ENCODE measurements around the gene KCNJ5. TPM values are rescaled to one million over a fixed set of nuclear protein-coding genes. Genes with fewer than 3 reads are reported as not detected.

Gene KCNJ5
- polyA plus RNA-seq, 2 of the 4 experiments (the other 2 are of a cell fraction): 0.04 TPM; not detected in 1

DNA sequence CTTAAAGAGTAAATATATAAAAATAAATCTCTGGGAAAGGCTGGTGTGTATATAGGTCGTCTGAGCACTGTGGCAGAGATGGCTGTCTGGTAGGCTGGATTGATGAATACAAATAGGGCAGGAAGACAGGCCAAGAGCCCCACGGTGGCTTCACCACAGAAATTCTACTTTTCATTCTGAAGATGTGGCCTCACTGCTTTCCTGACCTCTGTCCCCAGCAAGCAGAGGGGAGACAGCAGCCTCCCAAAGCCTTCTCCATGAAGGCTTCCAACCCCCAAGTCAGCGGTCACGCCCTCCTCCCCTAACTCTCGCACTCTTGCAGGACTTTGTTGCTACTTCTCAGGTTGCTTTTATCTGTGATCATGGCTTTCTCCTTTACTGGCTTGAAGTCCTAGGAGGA is 13.4 kb upstream of the KCNJ5 start:
- FAIRE-seq: no peak
- no peaks in the 10 kb centered on the region for H3K4me1 ChIP-seq
- no peak for ATAC-seq
- ChIA-PET CTCF (interaction anchor here (0.6 kb wide), 1 partner anchor 436 kb away, joined by 4 read pairs; no protein-coding TSS in a partner anchor), POLR2A (no interaction called here)
- no peak overlapping the region for H3K4me3 ChIP-seq
- no peaks in the 10 kb centered on the region for H3K9me3 ChIP-seq
- TF ChIP-seq MAFK (IDR thresholded peaks at IDR 0.05; ENCODE audit: partially characterized antibody) (no peak), MYC (IDR thresholded peaks at IDR 0.05; ENCODE audit: borderline replicate concordance, low read length) (no peak), RFX5 (IDR thresholded peaks at IDR 0.05) (no peak), RNF2 (IDR thresholded peaks at IDR 0.05; ENCODE audit: borderline replicate concordance, low read depth) (no peak)
- TF ChIP-seq, protein P1, sequence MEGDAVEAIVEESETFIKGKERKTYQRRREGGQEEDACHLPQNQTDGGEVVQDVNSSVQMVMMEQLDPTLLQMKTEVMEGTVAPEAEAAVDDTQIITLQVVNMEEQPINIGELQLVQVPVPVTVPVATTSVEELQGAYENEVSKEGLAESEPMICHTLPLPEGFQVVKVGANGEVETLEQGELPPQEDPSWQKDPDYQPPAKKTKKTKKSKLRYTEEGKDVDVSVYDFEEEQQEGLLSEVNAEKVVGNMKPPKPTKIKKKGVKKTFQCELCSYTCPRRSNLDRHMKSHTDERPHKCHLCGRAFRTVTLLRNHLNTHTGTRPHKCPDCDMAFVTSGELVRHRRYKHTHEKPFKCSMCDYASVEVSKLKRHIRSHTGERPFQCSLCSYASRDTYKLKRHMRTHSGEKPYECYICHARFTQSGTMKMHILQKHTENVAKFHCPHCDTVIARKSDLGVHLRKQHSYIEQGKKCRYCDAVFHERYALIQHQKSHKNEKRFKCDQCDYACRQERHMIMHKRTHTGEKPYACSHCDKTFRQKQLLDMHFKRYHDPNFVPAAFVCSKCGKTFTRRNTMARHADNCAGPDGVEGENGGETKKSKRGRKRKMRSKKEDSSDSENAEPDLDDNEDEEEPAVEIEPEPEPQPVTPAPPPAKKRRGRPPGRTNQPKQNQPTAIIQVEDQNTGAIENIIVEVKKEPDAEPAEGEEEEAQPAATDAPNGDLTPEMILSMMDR (IDR thresholded peaks at IDR 0.05): no peak
- WGBS (ENCODE audit: missing lambda C conversion rate): 60% methylated on average over 5 of the region's 5 CpGs
- no peak for DNase-seq (ENCODE audit: low read depth in 1 of 2, low spot score in 1 of 2)
- H3K27ac ChIP-seq: no peak overlapping the region
- H3K4me2 ChIP-seq: no peak overlapping the region

DNA sequence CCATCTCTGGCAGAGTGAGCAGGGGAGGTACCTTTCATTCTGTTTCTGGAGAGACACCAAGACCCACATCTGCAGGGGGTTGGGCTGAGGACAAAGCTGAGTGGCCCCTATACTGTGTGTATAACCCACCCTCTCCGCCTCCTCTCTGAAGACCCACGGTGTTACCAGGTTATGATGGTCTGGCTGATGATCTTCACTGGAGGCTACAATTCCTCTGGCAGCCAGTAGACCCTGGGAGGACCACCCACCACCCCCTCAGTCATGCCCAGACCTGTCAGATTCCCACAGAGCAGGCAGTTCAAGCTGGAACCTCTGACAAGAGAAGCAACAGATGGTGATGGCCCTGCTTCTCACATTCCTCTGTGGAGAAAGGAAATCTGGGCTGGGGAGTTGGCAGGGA is 12.7 kb upstream of the KCNJ5 start:
- POLR2A ChIA-PET: no interaction called here
- CTCF ChIA-PET: interaction anchor here (3.2 kb wide), 1 partner anchor 78 kb away, joined by 26 read pairs; no protein-coding TSS in a partner anchor
- no peak overlapping the region for H3K4me3 ChIP-seq
- H3K27ac ChIP-seq: no peak overlapping the region
- DNase-seq (ENCODE audit: low read depth in 1 of 2, low spot score in 1 of 2) (no peak), FAIRE-seq (no peak), ATAC-seq (no peak)
- no peak overlapping the region for H3K4me2 ChIP-seq
- H3K4me1 ChIP-seq: no peaks in the 10 kb centered on the region
- WGBS (ENCODE audit: missing lambda C conversion rate): no CpG with 5 or more reads among the region's 2 CpGs
- no peaks in the 10 kb centered on the region for H3K9me3 ChIP-seq
- TF ChIP-seq RARB (CRISPR knock-in tag; IDR thresholded peaks at IDR 0.05): no peak
- TF ChIP-seq HOXB13 (CRISPR knock-in tag; IDR thresholded peaks at IDR 0.05; ENCODE audit: low read depth): no peak
- TF ChIP-seq POLR2A (IDR thresholded peaks at IDR 0.05; ENCODE audit: low read length): no peak
- TF ChIP-seq TP53 (CRISPR knock-in tag; IDR thresholded peaks at IDR 0.05): no peak
- TF ChIP-seq HDAC2 (IDR thresholded peaks at IDR 0.05): no peak
- no peak for TF ChIP-seq SMC3 (IDR thresholded peaks at IDR 0.05)
- no peak for TF ChIP-seq HOXB5 (CRISPR knock-in tag; IDR thresholded peaks at IDR 0.05)
- no peak for TF ChIP-seq RFX5 (IDR thresholded peaks at IDR 0.05)
- TF ChIP-seq ESRRA (IDR thresholded peaks at IDR 0.05; ENCODE audit: borderline replicate concordance, low read length): no peak
- TF ChIP-seq RNF2 (IDR thresholded peaks at IDR 0.05; ENCODE audit: borderline replicate concordance, low read depth): no peak
- no peak for TF ChIP-seq RCOR1 (IDR thresholded peaks at IDR 0.05; ENCODE audit: low read depth, low read length)
- TF ChIP-seq, protein P2, sequence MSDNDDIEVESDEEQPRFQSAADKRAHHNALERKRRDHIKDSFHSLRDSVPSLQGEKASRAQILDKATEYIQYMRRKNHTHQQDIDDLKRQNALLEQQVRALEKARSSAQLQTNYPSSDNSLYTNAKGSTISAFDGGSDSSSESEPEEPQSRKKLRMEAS (IDR thresholded peaks at IDR 0.05): no peak
- TF ChIP-seq, protein P3, sequence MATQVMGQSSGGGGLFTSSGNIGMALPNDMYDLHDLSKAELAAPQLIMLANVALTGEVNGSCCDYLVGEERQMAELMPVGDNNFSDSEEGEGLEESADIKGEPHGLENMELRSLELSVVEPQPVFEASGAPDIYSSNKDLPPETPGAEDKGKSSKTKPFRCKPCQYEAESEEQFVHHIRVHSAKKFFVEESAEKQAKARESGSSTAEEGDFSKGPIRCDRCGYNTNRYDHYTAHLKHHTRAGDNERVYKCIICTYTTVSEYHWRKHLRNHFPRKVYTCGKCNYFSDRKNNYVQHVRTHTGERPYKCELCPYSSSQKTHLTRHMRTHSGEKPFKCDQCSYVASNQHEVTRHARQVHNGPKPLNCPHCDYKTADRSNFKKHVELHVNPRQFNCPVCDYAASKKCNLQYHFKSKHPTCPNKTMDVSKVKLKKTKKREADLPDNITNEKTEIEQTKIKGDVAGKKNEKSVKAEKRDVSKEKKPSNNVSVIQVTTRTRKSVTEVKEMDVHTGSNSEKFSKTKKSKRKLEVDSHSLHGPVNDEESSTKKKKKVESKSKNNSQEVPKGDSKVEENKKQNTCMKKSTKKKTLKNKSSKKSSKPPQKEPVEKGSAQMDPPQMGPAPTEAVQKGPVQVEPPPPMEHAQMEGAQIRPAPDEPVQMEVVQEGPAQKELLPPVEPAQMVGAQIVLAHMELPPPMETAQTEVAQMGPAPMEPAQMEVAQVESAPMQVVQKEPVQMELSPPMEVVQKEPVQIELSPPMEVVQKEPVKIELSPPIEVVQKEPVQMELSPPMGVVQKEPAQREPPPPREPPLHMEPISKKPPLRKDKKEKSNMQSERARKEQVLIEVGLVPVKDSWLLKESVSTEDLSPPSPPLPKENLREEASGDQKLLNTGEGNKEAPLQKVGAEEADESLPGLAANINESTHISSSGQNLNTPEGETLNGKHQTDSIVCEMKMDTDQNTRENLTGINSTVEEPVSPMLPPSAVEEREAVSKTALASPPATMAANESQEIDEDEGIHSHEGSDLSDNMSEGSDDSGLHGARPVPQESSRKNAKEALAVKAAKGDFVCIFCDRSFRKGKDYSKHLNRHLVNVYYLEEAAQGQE (IDR thresholded peaks at IDR 0.05): no peak
- TF ChIP-seq, protein P4, sequence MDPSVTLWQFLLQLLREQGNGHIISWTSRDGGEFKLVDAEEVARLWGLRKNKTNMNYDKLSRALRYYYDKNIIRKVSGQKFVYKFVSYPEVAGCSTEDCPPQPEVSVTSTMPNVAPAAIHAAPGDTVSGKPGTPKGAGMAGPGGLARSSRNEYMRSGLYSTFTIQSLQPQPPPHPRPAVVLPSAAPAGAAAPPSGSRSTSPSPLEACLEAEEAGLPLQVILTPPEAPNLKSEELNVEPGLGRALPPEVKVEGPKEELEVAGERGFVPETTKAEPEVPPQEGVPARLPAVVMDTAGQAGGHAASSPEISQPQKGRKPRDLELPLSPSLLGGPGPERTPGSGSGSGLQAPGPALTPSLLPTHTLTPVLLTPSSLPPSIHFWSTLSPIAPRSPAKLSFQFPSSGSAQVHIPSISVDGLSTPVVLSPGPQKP (IDR thresholded peaks at IDR 0.05; ENCODE audit: low read depth, low read length): no peak
- TF ChIP-seq CEBPB (IDR thresholded peaks at IDR 0.05): no peak
- TF ChIP-seq ZSCAN20 (CRISPR knock-in tag; IDR thresholded peaks at IDR 0.05): no peak
- TF ChIP-seq, protein P5, sequence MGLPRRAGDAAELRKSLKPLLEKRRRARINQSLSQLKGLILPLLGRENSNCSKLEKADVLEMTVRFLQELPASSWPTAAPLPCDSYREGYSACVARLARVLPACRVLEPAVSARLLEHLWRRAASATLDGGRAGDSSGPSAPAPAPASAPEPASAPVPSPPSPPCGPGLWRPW (IDR thresholded peaks at IDR 0.05): no peak
- no peak for TF ChIP-seq FOSB (CRISPR knock-in tag; IDR thresholded peaks at IDR 0.05)

Measured in A549 (cell line).